Liver (tissue), 3 donors: ENCODE data around the gene RGS21.

Source experiments
- CTCF ChIP-seq: fragments of 150-350 bp; IDR thresholded peaks from 2 replicates; pipeline ENCODE4 v1.5.1; 2017; ENCODE audit warnings: improper control_type of control experiment, low read depth, low read length; ENCODE audit not compliant: missing input control
- TAF1 ChIP-seq: conservative IDR thresholded peaks from 2 replicates; pipeline ENCODE4 v1.6.1; 2016; ENCODE audit warnings: antibody characterized with exemption, mild to moderate bottlenecking
- TF ChIP-seq, protein P1 (sequence below): IDR thresholded peaks from 2 replicates; pipeline ENCODE4 v1.6.1; 2016; ENCODE audit warnings: antibody characterized with exemption
- donor health status: healthy.
- donor health status: healthy.

- TF ChIP-seq, protein P1, sequence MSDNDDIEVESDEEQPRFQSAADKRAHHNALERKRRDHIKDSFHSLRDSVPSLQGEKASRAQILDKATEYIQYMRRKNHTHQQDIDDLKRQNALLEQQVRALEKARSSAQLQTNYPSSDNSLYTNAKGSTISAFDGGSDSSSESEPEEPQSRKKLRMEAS = no peak
- no peak for TF ChIP-seq CTCF
- no peak for TF ChIP-seq TAF1
Measured at GRCh38 chr1:192274588-192274987, 42.2 kb upstream of the RGS21 start.
